ENCODE measurements around the gene RUFY3.
"Not testable (repeated sequence)": the region's sequence is repeated elsewhere in the genome, so short reads cannot be mapped to it uniquely, and the experiment has no call there.

Gene RUFY3

DNA sequence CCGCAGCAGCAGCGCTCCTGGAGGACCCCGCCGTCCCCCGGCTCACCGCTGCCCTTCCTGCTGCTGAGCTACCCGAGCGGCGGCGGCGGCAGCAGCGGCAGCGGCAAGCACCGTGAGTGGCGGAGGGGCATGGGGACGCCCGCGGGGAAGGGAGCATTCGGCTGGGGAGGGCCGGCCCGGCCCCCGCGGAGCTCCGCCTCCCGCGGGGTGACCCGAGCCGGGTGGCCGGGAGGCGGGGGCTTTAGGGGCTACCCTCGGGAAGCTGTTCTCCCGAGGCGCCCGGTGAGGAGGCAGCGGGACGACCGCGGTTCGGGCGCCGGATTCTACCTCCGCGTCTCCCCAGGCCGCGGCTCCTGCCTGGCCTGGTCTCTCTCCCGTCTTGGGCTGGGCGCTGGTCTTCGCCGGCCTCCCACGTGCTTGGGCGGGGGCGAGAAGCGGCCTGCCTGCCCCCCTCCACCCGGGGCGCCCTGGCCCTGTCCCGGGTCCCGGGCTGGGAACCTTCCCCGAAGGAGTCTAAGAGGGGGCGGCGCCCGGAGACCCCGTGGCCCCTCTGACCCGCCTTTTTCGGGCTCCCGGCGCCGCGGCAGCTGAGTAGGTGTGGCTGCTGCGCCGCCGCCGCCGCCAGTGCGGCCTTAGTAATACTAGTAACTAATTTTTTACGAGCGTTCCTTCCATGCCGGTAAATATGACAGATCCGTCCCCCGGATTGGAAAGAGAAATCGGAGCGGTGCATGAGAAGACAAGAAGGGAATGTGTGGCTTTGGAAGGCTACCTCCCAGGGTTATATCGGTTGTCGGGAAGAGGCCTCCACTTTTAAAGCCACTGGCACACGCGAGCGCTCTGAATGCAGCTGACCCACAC is 16.4 kb upstream of the RUFY3 start:
- peak; percentile 47 for DNase-seq (ENCODE audit: low read depth)

DNA sequence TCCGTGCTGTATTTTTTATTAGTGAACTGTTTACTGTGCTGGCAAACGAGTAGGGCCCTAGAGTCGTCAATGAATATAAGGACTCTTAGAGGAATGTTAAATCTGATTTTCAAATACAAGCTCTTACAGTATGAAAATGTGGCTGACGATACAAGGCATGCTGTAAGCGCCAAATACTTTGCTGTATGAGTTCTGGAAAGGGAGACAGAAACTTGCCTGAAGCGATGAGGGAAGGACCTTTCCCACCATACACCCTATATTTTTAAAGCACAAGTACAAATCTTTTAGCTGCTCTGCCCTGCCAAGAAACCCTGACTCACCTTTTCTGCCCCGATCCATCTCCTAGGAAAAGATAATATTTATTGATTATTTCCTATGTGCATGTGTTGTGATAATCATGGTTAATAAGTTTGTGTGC is 15.7 kb upstream of the RUFY3 start:
- DNase-seq (ENCODE audit: low read depth) = no peak

DNA sequence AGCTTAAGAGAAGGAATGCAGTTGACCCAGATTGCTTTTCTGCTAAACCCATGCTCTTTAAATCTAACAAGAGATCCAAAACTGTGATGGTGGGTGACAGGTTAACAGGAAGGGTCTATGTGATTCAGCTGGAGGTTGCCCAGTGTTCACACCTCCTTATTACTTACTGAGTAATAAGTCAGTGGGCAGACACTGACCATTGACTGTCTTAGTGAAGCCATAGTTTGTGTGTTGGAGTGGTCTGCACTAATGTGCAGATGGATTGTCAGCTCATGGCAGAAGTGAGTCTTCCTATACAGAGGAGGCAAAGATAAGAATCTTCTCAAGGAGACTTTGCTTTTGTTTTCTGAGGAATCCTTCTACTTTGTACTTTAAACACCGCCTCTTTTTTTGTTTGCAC is 15.2 kb upstream of the RUFY3 start:
- no peak for DNase-seq (ENCODE audit: low read depth)

DNA sequence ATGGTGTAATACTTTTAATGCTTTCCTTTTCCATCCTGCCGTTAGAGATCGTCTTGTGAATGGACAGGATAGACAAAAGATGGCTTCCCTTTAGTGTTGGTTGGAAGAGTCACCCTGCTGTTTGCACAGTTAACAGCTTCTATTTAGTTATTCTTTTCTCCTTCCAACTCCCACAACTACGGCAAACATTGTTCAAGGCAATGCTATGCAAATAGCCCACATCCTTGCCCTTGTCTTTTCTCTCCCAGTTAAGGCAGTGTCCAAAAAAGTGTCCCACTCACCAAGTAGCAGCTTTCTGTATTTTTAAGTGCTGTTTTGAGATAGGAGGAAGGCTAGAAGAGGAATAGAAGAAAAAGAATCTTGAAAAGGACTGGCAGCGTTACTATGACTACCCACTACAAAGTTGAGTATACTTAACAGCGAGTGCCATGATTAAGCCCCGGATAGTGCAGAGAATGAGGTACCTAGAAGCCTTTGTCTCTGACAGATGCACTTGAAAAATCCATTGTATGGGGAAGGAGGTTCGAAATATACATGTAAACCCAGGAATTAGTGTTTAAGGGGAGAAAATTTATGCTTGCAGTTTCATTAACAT is 12.1 kb upstream of the RUFY3 start:
- no peak for DNase-seq (ENCODE audit: low read depth)

DNA sequence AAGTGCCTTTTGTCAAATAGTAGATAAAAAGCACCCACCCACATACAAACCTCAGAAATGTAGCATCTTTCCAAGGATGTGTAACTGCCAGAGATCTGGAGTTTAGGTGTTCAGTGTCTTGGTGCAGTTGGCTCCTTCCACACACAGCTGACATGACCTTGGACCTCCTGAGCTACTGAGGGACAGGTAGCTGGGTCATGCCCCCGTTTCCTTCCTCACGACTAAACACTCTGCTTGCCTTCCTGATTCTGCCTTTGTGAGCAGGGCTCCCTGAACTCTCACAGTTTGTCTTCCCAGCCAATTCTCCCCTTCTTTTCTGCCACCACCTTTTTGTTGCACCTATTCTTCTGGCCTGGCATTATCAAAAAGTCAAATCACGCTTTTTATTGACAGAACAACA is 10.2 kb upstream of the RUFY3 start:
- DNase-seq (ENCODE audit: low read depth) = no peak

DNA sequence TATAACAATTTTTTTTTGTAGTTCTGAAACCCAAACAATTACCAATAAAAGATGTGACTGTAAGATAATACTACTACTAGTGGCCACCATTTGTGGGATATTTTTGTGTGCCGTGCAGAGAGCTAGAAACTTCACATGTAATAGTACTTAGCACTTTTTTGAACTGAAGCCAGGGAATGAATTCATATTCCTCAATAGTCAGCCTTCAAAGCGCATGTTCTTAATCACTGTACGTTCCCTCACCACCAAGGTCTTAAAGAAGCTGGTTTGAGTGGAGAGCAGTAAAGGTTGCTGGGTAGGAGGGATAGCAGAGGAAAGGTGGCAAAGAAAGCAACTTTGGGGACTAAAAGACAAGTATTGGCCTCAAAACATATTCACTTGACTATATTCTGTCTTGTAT is 9.6 kb upstream of the RUFY3 start:
- DNase-seq (ENCODE audit: low read depth) = no peak

DNA sequence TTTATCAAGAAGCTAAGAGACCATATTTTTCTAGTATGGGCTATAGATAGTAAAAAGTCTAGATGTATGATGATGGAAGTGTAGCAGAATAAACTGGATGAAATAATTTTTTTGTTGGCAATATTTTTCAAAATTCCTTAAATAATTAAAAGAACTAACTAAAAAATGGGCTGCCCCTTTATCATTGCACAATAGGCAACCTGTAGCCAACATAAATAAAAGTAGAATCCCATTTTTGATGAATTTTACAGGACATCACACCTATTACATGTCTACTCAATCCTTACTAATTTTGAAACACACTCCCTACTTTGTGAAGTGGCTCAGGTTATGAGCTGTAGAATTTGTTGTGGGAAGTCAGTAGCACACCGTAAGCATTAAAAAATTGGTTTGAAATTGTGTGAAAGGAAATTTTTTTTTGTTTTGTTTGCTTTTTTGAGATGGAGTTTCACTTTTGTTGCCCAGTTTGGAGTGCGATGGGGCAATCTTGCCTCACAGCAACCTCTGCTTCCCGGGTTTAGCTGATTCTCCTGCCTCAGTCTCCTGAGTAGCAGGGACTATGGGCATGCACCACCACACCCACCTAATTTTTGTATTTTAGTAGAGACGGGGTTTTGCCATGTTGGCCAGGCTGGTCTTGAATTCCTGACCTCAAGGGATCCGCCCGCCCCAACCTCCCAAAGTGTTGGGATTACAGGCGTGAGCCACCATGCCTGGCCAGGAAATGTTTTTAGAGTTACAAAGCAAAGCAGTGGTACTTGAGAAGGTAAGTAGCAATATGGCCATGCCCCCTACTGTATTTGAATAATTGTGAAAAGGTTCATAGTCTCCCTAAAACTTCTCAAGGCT is 8.9 kb upstream of the RUFY3 start:
- DNase-seq (ENCODE audit: low read depth) = no peak

DNA sequence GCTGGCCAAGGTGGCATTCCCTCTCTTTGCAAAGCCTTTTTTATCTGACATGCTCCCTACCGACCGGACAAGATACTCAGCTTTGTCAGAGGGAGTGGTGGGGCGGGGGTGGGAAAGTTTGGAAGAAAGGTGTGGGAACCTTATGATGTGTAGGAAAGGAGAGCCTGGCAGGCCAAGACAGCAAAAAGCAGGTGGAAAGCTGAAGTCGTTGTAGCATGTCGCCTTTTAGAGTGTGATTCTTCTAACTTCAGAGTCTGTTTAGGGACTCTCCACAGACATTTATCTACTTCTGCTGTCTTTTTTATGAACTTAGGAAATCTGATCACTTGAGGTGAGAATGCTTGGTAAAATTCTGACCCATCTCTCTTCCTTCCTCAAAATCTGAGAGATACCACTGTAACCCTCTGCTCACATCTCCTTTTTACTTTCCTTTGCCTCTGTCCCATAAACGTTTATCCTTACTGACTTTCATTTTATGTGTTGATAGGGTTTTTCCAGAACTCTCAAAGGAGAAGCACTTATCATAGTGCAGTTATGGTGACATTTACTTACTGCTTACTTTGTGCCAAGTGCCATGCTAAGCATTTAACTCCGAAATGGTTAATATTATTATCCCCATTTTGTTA is 8.2 kb upstream of the RUFY3 start:
- DNase-seq (ENCODE audit: low read depth) = no peak

DNA sequence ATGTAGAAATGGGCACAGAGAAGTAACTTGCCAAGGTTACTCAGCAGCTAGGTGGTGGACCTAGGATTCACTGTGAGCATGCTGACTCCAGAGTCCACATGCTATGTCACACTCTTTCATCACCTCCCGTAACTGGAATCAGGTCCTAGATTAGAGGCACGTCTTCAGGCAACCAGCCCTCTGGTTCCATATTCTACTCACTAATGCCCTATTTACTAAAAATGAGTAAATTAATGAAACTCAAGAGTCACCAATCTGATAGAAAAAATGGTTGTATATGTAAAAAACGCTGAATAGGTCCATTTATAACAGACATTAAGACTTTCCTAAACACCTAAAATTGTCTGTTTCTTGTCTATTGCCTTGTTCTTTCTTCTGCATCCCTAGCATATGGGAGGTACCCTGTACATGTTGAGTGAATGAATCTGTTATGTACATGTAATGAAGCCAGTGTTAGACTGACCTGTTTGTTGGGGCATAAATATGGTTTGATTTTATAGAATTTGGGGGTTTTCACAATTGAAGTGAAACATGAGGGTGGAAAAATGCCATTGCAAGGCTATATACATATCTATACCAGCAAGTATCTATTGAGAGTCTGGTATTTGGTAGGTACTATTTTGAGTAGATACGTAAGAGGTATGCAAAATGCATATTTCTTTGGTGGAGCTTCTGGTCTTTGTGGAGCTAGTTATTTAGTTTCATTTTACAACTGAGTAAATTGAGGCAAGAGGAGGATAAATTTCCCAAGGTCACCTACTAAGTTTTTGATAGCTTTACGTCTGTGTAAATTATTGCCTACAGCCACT is 7.5 kb upstream of the RUFY3 start:
- no peak for DNase-seq (ENCODE audit: low read depth)

DNA sequence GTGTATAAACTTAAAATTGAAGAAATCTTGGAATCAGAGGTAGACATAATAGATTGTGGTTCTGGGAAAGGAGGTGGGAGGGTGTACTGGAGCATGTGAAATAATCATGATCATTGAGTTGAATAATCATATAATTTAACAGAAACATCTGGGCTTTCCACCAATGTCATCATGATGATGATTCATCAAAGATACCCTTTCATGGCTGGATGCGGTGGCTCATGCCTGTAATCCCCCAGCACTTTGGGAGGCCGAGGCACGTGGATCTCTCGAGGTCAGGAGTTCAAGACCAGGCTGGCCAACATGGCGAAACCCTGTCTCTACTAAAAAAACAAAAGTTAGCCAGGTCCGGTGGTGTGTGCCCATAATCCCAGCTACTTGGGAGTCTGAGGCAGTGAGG is 6.7 kb upstream of the RUFY3 start:
- DNase-seq (ENCODE audit: low read depth) = no peak

DNA sequence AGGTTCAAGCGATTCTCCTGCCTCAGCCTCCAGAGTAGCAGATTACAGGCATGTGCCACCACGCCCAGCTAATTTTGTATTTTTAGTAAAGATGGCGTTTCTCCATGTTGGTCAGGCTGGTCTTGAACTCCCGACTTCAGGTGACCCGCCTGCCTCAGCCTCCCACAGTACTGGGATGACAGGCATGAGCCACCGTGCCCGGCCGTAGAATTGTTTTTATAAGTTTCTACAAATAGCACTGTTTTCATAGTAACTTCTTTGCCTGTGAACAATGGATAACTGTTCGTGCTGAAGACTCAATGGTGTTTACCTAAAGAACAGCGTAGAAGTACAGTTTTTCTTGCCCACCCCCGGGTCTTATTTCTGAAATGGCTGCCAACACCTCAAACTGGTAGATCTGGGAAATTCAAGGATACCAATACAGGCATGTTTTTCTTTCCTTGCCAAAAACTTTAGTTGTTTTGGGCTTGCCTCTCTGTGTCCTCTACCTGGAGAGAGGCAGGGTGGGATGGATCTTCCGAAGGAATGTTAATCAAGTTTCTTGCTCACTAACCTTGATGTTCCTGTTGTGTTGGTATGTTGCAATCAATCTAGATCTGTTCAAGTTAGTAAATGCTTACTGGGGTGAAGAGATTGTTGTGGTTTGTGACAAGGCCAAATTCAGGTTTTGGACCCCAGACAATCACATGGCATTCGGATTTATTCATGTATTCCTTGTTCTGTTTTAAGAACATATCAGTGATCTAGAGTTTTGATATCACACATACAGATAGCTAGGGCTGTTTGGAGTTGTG is 2.8 kb upstream of the RUFY3 start:
- DNase-seq (ENCODE audit: low read depth) = no peak

DNA sequence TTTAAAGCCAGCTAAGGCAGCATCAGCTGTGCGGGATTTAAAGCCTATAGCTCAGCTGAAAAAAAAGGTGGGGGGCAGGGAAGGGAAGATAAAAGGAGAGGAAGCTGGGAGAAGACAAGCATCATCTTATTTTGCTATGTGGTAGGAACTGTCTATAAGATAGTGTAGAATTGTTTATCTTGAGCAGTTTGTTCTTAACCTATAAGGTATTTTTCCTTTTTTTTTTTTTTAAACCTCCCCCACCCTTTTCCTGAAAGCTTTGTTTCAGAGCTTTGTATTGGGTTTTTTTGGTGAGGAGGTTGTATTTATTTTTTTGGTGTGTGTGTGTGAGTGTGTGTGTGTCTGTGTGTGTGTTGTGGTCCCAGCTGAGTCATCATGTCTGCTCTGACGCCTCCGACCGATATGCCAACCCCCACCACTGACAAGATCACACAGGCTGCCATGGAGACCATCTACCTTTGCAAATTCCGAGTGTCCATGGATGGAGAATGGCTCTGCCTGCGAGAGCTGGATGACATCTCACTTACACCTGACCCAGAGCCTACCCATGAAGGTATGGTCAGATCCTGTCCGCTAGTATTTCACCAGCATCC is 531 bp downstream of the RUFY3 start:
- DNase-seq (ENCODE audit: low read depth) = no peak

DNA sequence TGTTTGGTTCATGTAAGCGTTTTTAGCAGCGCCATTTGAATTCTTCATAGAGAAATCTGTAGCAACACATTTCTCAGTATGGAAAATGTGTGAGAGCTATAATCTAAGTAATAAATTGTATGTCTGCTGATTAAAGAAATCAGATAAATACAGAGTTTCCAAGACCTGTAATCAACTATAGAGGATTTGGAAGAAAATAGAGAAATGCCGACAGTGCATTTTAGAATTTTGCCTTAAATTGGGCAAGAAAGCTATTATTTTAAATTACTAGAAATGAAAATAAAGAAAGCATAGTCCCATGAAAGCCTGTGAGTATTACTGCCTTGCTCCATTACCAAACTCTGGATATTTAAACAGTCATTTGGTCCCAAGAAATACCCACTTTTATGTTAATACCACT is 2.7 kb downstream of the RUFY3 start:
- no peak for DNase-seq (ENCODE audit: low read depth)

DNA sequence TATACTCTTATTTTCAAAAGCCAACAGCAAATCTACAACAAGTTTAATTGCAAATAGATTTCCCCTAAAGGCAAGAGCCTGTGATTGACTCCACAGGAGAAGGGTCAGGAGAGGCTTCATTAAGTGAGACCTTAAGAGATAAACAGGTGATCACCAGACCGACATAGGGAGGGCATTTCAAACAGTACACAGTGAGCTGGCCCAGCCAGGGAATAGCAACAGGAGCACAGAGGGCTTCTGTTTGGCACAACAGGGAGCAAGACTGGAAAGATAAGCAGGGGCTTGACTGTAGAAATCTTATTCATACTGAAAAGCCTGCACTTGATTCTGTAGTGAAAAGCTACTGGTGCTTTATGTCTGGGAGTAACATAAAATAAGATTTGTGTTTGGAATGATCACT is 3.9 kb downstream of the RUFY3 start:
- DNase-seq (ENCODE audit: low read depth) = no peak

DNA sequence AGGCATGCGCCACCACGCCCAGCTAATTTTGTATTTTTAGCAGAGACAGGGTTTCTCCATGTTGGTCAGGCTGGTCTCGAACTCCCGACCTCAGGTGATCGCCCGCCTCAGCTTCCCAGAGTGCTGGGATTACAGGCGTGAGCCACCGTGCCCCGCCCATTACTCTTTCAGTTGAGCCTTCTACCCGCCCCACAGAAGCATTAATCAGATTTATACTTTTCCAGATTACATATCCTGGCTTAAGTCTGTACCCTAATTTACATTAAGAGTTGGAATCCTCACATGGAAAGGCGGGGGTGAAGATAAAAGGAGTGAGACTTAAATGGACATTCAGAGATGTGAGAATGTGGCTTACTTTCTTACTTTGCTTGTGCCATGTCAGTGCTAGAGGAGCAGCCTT is 4.8 kb downstream of the RUFY3 start:
- DNase-seq (ENCODE audit: low read depth) = not testable (repeated sequence)

DNA sequence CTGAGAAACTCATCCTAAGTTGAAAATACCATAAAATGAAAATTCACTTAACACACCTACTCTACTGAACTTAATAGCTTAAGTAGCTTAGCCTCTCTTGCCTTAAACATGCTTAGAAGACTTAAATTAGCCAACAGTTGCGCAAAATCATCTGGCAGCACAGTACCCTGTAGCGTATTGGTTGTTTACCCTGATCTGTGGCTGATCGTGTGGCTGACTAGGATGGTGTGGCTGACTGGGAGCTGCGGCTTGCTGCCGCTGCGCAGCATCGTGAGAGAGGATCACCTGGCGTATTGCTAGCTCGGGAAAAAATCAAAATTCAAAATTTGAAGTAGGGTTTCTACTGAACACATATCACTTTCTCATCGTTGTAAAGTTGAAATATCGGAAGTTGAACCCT is 6.3 kb downstream of the RUFY3 start:
- DNase-seq (ENCODE audit: low read depth) = no peak

DNA sequence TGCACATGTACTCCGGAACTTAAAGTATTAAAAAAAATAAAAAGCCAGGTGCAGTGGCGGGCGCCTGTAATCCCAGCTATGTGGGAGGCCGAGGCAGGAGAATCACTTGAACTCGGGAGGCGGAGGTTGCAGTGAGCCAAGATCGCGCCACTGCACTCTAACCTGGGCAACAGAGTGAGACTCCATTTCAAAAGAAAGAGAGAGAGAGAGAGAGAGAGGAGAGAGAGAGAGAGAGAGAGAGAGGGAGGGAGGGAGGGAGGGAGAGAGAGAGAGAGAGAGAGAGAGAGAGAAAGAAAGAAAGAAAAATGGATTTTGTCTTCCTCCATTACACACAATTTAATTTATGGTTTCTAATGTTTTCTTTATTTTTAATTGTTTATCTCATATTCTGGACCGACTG is 11.1 kb downstream of the RUFY3 start:
- DNase-seq (ENCODE audit: low read depth) = not testable (repeated sequence)

DNA sequence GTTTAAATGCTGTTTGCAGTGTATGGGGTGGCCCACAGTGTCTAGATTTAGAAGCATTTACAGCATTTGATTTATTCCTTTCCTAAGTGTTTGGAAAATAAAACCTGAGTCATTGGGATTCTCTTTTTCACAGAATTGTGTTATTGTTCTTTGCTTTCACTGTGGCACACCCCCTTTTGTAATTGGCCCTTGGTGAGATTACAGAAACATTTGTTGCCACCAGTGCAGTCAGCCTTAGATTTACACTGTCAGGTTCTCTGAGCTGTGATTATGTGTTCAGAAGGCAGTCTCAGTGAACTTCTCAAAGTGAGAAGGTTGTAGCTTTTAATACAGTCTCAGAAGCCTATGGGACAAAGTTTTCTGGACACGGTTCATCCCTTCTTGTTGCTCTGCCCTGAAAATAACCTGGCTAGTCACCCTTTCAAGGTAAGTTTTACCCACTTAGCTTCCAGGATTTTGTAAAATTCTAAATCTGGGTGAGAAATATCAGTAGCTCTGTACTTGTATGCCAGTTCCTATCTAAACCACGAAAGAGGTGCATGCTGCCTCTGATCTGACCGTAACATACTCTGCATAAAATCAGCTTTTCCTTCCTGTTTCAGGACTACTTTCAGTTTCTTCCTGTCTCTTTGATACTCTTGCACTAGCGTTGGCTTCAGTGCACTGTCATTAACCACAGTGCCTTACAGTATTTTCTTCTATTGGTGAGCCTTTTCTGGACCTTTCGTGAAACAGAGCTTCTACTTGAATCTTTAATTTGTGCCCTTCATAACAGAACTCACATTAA is 12.6 kb downstream of the RUFY3 start:
- no peak for DNase-seq (ENCODE audit: low read depth)

DNA sequence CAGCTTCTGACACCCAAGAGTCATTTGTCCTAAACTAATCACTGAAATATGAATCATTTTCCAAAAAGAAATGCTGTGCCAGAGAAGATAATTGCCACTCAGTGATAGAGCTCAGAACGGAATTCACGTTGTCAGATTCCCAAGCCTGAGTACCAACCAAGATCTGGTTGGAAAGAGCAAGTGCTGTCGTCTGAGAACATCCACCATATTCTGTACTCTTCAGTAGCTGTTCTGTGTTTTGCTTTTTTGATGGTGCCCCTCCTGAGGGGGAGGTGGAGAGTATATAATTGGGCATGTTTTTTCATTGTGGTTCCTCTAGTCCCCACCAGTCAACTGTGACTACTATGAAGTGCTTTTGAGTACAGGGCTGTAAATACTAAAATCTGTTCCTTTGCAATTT is 13.2 kb downstream of the RUFY3 start:
- no peak for DNase-seq (ENCODE audit: low read depth)

DNA sequence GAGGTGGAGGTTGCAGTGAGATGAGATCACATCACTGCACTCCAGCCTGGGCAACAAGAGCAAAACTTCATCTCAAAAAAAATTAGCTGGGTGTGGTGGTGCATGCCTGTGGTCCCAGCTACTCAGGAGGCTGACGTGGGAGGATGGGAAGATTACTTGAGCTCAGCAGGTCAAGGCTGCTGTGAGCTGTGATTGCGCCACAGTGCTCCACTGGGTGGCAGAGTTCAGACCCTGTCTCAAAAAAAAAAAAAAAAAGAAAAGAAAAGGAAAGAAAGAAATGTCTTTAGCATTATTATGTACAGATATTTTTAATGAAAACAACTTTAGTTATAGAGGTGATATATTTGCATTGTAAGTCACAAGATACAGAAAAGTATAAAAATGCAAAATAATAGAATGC is 14.2 kb downstream of the RUFY3 start:
- peak; percentile 54 for DNase-seq (ENCODE audit: low read depth)
